Measurements from ENCODE around the gene APOL4.

DNA sequence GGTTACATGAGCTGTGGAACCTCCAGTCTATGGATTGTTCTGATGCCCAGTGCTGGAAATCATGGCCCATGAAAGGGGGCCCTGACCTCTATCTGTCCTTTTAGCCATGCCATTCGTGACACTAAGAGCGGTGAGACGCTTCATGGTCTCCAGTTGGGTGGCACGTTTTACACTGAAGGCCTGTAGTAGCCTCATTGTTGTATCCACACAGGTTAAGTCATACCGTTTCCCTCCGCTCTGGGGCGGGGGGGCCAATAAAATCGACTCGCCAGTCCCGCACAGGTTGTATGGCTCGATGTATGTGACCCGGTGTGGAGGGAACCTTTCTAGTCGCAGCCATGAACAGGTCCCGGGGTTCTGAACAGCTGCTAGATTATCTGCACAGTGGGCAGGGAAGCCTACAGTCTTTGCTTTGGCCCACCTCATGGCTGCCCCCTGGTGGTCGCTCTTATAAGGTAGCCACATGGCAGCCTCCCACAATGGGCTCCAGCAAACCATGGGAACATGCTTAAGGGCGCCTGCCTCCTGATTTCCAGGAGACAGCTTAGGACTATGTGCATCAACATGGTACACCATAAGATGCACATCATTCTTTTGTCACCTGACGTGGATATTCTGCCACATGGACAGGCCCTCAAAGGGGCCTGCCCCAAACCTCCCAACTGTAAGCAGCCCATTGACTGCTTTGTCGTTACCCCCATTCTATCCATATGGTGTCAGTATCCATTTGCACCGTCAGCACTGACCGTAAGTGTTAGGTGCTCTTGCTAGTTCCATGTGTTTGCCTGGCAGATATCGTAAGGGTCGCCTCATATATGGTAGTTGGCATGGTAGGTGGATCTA lies 21.4 kb downstream of the APOL4 start:
- TF ChIP-seq CTCF (IDR thresholded peaks at IDR 0.05) (peak; percentile 69 to 91 (median 83)), POLR2A (IDR thresholded peaks at IDR 0.05) (no peak), EP300 (IDR thresholded peaks at IDR 0.05) (no peak), POLR2AphosphoS5 (IDR thresholded peaks at IDR 0.05) (no peak)

All from sigmoid colon (tissue), 4 donors.